HepG2 (cell line): ENCODE results near the gene SAMD14. TPM values are rescaled to one million over a fixed set of nuclear protein-coding genes. Genes with fewer than 3 reads are reported as not detected.

Source experiments
- AGO2 ChIP-seq: fragments of 200-400 bp; formaldehyde crosslinking; optimal IDR thresholded peaks from 2 replicates; pipeline ENCODE3; 2017; ENCODE audit warnings: mild to moderate bottlenecking, low read depth, low read length, moderate library complexity
- CCDC6 ChIP-seq: sonication (generic); formaldehyde crosslinking; IDR thresholded peaks from 2 replicates; pipeline ENCODE4 v1.8.1; 2022; ENCODE audit warnings: mild to moderate bottlenecking, missing genetic modification reagents, moderate library complexity
- CENPX ChIP-seq: sonication (generic); formaldehyde crosslinking; IDR thresholded peaks from 2 replicates; pipeline ENCODE4 v1.9.0; 2021; ENCODE audit warnings: mild to moderate bottlenecking, missing genetic modification reagents, moderate library complexity
- ERF ChIP-seq: IDR thresholded peaks from 2 replicates; pipeline ENCODE4 v1.6.1; 2018; ENCODE audit warnings: missing biosample characterization, missing genetic modification reagents
- FOXJ3 ChIP-seq: sonication (generic); formaldehyde crosslinking; IDR thresholded peaks from 2 replicates; pipeline ENCODE4 v1.4.0; 2020; ENCODE audit warnings: missing genetic modification reagents, mild to moderate bottlenecking, borderline replicate concordance
- GABPA ChIP-seq, 2 experiments: IDR thresholded peaks; 2 replicates each; pipeline ENCODE4 v1.6.1; 2011 to 2016; ENCODE audit warnings: low read depth in 2 of 2, low read length in 1 of 2, missing biosample characterization in 1 of 2, missing genetic modification characterization in 1 of 2
- GATAD2A ChIP-seq: IDR thresholded peaks from 2 replicates; pipeline ENCODE4 v1.6.1; 2016
- HOXD1 ChIP-seq: sonication (generic); formaldehyde crosslinking; IDR thresholded peaks from 2 replicates; pipeline ENCODE4 v1.5.0; 2020; ENCODE audit warnings: missing genetic modification reagents
- KMT2B ChIP-seq: IDR thresholded peaks from 2 replicates; pipeline ENCODE4 v1.6.1; 2016; ENCODE audit warnings: missing genetic modification reagents, missing compliant biosample characterization
- MTA1 ChIP-seq: sonication (generic); formaldehyde crosslinking; IDR thresholded peaks from 2 replicates; pipeline ENCODE4 v1.4.0; 2020; ENCODE audit warnings: missing genetic modification reagents, mild to moderate bottlenecking, borderline replicate concordance
- NFE2L2 ChIP-seq: fragments of 150-350 bp; IDR thresholded peaks from 2 replicates; pipeline ENCODE4 v1.6.1; 2014; ENCODE audit warnings: low read length
- NR2F1 ChIP-seq, 2 experiments: fragments of 450-650 bp in 1 of 2; formaldehyde crosslinking in 1 of 2; IDR thresholded peaks; 2 replicates each; pipeline versions ENCODE4 v1.5.0 to v1.6.1; 2016 to 2020; ENCODE audit warnings: mild to moderate bottlenecking in 1 of 2, missing compliant biosample characterization in 1 of 2, missing genetic modification reagents in 1 of 2, moderate library complexity in 1 of 2
- NR2F6 ChIP-seq, 2 experiments: IDR thresholded peaks; 2 replicates each; pipeline ENCODE4 v1.6.1; 2016; ENCODE audit warnings: antibody characterized with exemption in 1 of 2, mild to moderate bottlenecking in 1 of 2
- NRL ChIP-seq: sonication (generic); formaldehyde crosslinking; IDR thresholded peaks from 2 replicates; pipeline ENCODE4 v1.5.0; 2020; ENCODE audit warnings: missing genetic modification reagents, mild to moderate bottlenecking, moderate library complexity, borderline replicate concordance
- SMC3 ChIP-seq: IDR thresholded peaks from 2 replicates; pipeline ENCODE4 v1.6.1; 2011; ENCODE audit warnings: low read length, improper control_type of control experiment
- SRSF1 ChIP-seq: fragments of 200-400 bp; formaldehyde crosslinking; optimal IDR thresholded peaks from 2 replicates; pipeline ENCODE3; 2017; ENCODE audit warnings: mild to moderate bottlenecking, low read depth, low read length, moderate library complexity
- ZBTB38 ChIP-seq: sonication (generic); formaldehyde crosslinking; IDR thresholded peaks from 2 replicates; pipeline ENCODE4 v1.5.1; 2020; ENCODE audit warnings: mild to moderate bottlenecking, missing genetic modification reagents
- ZC3H4 ChIP-seq: sonication (generic); formaldehyde crosslinking; IDR thresholded peaks from 2 replicates; pipeline ENCODE4 v1.4.0; 2020; ENCODE audit warnings: missing genetic modification reagents, borderline replicate concordance
- ZFP36L2 ChIP-seq: sonication (generic); formaldehyde crosslinking; IDR thresholded peaks from 2 replicates; pipeline ENCODE4 v1.4.0; 2020; ENCODE audit warnings: missing genetic modification reagents
- ZFP82 ChIP-seq: sonication (generic); formaldehyde crosslinking; IDR thresholded peaks from 2 replicates; pipeline ENCODE4 v1.5.1; 2020; ENCODE audit warnings: mild to moderate bottlenecking, missing genetic modification reagents, borderline replicate concordance
- ZNF20 ChIP-seq: sonication (generic); formaldehyde crosslinking; IDR thresholded peaks from 2 replicates; pipeline ENCODE4 v1.4.0; 2020; ENCODE audit warnings: mild to moderate bottlenecking, moderate library complexity, missing genetic modification reagents
- ZNF577 ChIP-seq: sonication (generic); formaldehyde crosslinking; IDR thresholded peaks from 2 replicates; pipeline ENCODE4 v1.4.0; 2020; ENCODE audit warnings: mild to moderate bottlenecking, low read depth, missing genetic modification reagents, borderline replicate concordance
- ZNF737 ChIP-seq: sonication (generic); formaldehyde crosslinking; IDR thresholded peaks from 2 replicates; pipeline ENCODE4 v1.5.0; 2020; ENCODE audit warnings: missing genetic modification reagents, mild to moderate bottlenecking, borderline replicate concordance
- ZSCAN12 ChIP-seq: sonication (generic); formaldehyde crosslinking; IDR thresholded peaks from 2 replicates; pipeline ENCODE4 v1.9.0; 2021; ENCODE audit warnings: mild to moderate bottlenecking, missing genetic modification reagents
- ZSCAN25 ChIP-seq: sonication (generic); formaldehyde crosslinking; IDR thresholded peaks from 2 replicates; pipeline ENCODE4 v1.8.0; 2022; ENCODE audit warnings: mild to moderate bottlenecking, missing genetic modification reagents
- ZSCAN9 ChIP-seq: IDR thresholded peaks from 2 replicates; pipeline ENCODE4 v1.6.1; 2016; ENCODE audit warnings: borderline replicate concordance
- polyA plus RNA-seq, 8 experiments: library from polyadenylated mRNA; depleted of rRNA in 3 of 8; stranded (reverse) in 7 of 8; unstranded in 1 of 8; fragments of >200 nt; fragmentation: Illumina TruSeq in 4 of 8; extraction: Trizol in 4 of 8; gene quantifications; 2 replicates each; pipeline versions ENCODE4 v1.2.1 to v1.2.3, GENCODE V29; 2011 to 2016; ENCODE audit warnings: low read depth in 4 of 8, missing spikeins in 1 of 8, mixed read lengths in 1 of 8; ENCODE audit not compliant: insufficient read depth in 1 of 8
- total RNA-seq, 5 experiments: library from RNA; depleted of rRNA; stranded (reverse); fragments of >200 nt; fragmentation: Illumina TruSeq; extraction: Trizol; gene quantifications; 2 replicates each; pipeline ENCODE4 v1.2.3, GENCODE V29; 2016; ENCODE audit warnings: low read depth in 1 of 5
- TF ChIP-seq, protein P1 (sequence below): sonication (generic); formaldehyde crosslinking; IDR thresholded peaks from 2 replicates; pipeline ENCODE4 v1.9.0; 2021; ENCODE audit warnings: missing genetic modification reagents, mild to moderate bottlenecking, borderline replicate concordance
- TF ChIP-seq, protein P2 (sequence below): sonication (generic); formaldehyde crosslinking; IDR thresholded peaks from 2 replicates; pipeline ENCODE4 v1.4.0; 2020; ENCODE audit warnings: mild to moderate bottlenecking, missing genetic modification reagents
- TF ChIP-seq, protein P3 (sequence below): sonication (generic); formaldehyde crosslinking; IDR thresholded peaks from 2 replicates; pipeline ENCODE4 v1.4.0; 2020; ENCODE audit warnings: missing genetic modification reagents

The SAMD14 gene
- total and polyA plus RNA-seq, 2 of the 13 experiments (the other 11 are each of a cell fraction or from before 2014, with no cell fraction given) = 0.07 to 0.22 TPM

DNA sequence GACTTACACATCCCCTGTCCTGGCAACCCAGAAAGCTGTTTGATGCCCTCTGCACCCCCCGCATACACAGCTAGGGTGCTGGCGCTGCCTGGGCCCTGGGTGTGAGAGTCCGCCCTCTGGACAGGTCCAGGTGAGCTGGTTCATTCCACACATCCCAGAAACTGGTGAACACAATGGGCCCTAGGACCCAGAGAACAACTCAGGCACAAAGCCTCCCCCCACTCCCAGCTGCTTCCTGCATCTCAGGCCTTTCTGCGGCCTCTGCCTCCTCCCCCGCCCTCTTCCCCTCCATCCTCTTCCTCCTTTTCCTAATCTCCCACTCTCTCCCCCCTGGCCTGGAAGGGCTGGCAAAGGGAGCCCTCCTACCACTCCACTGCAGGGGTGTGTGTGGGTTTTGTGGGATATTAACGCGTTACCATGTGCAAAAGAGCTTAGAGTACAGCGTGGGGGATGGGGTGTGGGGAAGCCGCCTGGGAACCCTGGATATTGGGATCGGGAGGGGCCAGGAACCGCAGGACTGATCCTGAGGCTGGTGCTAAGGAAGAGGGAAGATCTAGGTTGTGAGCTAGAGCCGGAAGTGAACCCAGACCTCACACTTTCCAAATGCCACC is 22.1 kb upstream of the SAMD14 start (continued):
- TF ChIP-seq GABPA (IDR thresholded peaks at IDR 0.05; ENCODE audit: low read depth, low read length) (peak; percentile 51), GABPA (CRISPR knock-in tag; IDR thresholded peaks at IDR 0.05; ENCODE audit: low read depth) (peak; percentile 80), ERF (no peak), NR2F6 (IDR thresholded peaks at IDR 0.05) (no peak), NR2F6 (CRISPR knock-in tag; IDR thresholded peaks at IDR 0.05) (peak; percentile 69), FOXJ3 (CRISPR knock-in tag) (no peak), MTA1 (CRISPR knock-in tag) (peak; percentile 29; the same call in 1 of the 2 replicates), ZBTB38 (CRISPR knock-in tag) (no peak), HOXD1 (no peak), ZSCAN12 (no peak), KMT2B (CRISPR knock-in tag) (peak; percentile 65; the same call in 1 of the 2 replicates), ZNF577 (CRISPR knock-in tag) (no peak), ZSCAN9 (CRISPR knock-in tag) (peak; percentile 63; the same call in 1 of the 2 replicates), NRL (CRISPR knock-in tag) (peak; percentile 35; the same call in 1 of the 2 replicates), SRSF1 (no peak), GATAD2A (CRISPR knock-in tag) (peak; percentile 78), AGO2 (no peak), ZSCAN25 (no peak), SMC3 (no peak), CENPX (CRISPR knock-in tag) (no peak), ZFP36L2 (no peak), ZFP82 (CRISPR knock-in tag) (no peak), ZNF20 (CRISPR knock-in tag) (no peak), NR2F1 (CRISPR knock-in tag; IDR thresholded peaks at IDR 0.05) (no peak), ZC3H4 (CRISPR knock-in tag) (no peak), CCDC6 (CRISPR knock-in tag) (no peak), ZNF737 (no peak), NFE2L2 (no peak)
- TF ChIP-seq, protein P1, sequence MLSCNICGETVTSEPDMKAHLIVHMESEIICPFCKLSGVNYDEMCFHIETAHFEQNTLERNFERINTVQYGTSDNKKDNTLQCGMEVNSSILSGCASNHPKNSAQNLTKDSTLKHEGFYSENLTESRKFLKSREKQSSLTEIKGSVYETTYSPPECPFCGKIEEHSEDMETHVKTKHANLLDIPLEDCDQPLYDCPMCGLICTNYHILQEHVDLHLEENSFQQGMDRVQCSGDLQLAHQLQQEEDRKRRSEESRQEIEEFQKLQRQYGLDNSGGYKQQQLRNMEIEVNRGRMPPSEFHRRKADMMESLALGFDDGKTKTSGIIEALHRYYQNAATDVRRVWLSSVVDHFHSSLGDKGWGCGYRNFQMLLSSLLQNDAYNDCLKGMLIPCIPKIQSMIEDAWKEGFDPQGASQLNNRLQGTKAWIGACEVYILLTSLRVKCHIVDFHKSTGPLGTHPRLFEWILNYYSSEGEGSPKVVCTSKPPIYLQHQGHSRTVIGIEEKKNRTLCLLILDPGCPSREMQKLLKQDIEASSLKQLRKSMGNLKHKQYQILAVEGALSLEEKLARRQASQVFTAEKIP (CRISPR knock-in tag) = no peak
- TF ChIP-seq, protein P2, sequence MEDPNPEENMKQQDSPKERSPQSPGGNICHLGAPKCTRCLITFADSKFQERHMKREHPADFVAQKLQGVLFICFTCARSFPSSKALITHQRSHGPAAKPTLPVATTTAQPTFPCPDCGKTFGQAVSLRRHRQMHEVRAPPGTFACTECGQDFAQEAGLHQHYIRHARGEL (CRISPR knock-in tag) = no peak
- TF ChIP-seq, protein P3, sequence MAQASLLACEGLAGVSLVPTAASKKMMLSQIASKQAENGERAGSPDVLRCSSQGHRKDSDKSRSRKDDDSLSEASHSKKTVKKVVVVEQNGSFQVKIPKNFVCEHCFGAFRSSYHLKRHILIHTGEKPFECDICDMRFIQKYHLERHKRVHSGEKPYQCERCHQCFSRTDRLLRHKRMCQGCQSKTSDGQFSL = peak; percentile 98
